CMK (cell line): ENCODE measurements around the gene DGKB.

ENCODE experiments used
- DNase-seq: peaks from one replicate; pipeline ENCODE4 v3.0.0-alpha.2; 2010; ENCODE audit warnings: low read depth

The DGKB gene

DNA sequence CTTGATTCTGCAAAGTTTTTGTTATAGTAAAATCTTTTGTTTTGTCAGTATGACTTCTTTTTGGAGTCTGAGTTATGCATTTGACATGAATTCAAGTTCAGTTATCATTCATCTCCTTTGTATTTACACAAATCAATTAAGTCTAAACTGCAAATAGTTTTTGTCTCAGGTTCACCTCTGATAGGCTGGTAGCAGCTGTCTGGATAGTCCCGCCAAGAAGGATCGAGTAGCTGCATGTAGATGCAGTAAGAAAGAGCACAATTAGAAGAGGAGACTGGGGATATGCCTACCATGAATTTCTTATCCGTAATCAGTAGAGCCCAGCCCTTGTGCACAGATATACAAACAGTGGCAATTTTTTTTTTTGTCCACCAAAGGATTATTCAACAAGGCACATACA lies 520.6 kb downstream of the DGKB start:
- no peak for DNase-seq

DNA sequence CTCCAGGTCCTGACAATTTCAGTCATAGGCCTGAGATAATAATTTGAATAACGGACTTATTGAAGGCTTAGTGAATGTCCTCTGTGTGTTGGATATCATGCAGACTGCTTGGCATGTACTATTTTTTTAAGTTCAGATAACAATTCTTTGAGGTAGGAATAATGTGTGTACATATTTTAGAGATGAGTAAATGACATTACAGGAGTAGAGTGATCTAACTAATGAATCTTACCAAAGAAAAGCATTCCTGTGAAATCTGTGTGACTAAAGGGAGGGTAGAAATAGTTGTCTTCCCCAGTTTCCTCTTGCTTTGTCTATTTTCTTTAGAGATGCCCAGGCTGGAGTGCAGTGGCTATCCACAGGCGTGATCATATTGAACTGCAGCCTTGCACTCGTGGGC lies 521.2 kb downstream of the DGKB start:
- DNase-seq: no peak

DNA sequence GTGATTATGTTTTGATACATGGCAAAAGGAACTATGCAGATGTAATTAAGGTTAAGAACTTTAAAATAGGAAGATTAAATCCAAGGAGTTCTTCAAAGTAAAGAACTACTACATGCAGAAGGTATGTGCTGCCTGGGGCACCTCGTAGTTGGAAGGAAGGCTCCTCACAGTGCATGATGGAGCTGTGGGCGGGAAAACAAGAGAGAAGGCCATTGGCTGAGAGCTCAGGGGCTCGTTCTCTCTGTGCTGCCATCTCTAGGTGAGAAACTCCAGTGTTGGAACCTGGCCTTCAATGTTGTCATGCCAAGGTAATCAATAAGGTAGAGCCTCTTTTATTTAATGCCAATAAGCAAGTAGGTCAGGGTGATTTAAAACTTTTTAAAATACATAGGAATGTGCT lies 521.7 kb downstream of the DGKB start:
- no peak for DNase-seq

DNA sequence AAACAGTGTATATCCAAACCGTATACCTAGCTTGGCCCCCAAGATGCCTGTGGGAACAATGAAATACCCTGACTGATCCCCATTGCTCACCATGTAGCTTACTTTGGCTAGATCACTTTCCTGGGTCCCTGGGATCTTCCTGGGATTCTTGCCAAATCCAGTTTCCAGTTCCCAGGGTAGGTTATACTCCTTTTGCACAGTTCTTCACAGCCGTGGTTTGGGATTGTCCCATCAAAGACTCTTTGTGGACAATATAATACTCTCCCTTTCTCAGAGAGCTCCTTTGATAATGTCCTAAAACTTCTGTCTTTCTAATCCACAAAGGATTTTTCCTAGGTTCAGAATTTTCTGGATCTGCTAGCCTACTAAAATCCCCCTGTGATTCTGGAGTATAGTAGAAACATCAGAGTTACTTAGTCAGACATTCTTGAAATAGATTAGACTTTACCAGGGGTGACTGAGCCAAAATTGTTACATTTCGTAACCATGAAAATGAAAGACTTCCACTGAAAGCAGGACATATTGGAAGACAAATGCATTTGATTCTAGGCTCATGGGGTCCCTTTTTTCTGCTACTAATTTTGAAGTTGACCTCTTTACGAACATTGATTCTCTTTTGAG lies 524.8 kb downstream of the DGKB start:
- no peak for DNase-seq

DNA sequence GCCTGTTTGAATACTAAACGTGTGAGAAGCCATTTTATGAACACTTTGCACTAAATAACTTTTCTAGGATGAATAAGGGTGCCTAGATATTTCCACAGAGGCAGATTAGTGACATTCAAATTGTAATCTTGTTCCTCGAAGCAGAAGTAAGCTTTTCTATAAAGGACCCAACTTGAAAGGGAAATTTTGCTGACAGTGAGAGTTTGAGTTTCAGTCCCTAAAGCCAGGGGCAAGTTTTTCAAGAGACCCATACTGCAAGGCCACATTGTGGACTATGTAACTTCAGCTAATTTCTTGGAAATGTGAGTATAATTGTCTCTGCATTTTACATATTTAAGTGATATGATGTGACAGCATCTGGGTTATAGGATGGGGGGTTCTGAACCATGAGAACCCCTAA lies 525.8 kb downstream of the DGKB start:
- no peak for DNase-seq

DNA sequence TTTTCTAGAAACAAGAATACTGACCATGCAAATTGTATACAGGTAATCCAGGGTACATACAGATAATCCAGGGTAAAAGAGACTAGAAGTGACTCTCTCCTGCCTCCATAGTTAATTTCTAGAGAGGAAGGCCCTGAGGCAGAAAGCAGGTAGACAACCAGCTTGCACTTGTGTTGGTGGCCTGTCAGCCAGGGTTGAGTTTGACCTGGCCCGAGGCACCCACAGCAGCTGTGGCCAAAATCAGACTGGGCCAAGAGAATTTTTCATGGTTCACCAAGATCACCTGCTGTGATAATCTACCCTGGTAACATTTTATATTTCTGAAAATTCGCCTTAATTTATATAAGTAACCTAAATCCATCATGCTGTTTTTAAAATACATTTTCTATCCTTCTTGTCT lies 526.6 kb downstream of the DGKB start:
- no peak for DNase-seq

DNA sequence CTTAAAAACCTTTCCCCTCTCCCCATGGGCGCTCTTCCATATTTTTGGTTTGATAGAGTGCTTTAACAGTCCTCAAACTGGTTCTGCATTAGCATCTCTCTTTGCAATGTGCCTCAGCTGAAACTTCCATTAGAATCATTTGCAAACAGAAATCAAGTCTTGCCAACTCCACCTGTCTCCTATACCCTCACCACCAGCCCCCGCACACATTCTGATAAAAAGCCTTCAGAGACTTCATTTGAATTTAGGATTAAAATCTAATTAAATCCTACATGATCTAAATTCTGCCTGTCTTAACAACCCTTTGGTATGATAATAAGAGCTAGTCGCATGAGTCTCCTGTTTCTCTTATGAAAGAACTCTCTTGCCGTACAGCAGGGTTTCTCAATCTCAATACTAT lies 528.2 kb downstream of the DGKB start:
- no peak for DNase-seq

DNA sequence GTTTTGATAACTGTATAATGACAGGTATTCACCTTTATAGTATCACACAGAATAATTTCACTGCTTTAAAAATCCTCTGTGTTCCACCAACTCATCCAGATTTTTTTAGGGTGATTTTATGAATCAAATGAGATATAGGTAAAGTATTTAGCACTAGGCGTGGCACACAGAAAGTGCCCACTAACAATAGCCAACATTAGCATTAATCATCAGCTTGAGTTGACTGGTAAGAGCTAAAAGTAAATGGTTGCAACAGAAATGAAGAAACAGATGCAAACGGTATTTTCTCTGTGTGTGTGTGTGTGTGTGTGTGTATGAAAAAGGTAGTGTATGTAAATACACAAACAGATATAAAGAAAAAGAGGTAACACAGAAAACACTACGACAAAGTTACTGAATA lies 534.3 kb downstream of the DGKB start:
- no peak for DNase-seq

DNA sequence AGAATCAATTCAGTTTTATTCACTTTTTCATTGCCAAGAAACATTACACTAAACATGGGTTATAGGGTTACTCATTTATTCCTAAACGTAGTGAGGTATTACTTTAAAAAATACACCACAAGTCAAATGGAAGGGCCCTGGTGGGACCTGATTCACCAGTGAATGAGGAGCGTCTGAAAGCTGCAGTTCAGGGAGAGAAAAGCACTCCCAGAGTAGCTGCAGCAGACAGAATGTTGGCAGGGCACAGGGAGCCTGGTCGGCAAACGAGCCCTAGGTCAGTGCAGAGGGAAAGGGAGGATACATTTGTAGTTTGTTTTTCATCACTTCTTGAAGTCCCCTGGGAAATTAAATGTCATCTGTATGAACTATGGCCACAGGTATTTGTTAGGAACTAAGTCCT lies 551.4 kb downstream of the DGKB start:
- no peak for DNase-seq

DNA sequence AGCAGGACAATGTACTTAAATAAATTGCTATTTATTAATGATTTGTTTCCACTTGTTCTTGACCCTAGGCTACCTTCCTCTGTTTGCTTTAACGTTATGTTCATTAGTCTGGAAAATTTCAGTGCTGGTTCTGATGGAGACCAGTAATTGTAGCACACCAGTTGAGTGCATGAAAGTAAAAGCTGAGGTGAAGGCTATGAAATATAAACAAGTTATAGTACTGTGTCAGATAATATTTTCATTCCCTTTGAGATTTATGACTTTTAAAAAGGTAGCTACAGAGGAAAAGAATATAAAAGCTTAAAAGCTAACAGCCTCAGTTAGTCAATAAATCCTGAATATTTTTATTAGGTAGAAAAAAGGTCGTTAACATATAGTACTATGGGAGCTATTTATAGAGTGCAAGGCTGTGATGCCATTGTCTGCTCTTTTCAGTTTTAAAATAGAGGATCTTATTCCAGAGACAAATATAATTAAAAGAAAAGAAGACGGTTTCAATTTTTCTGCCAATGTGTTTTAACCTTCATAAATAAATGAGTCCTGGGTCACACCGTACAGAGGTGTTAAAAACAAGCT lies 561.3 kb downstream of the DGKB start:
- no peak for DNase-seq

DNA sequence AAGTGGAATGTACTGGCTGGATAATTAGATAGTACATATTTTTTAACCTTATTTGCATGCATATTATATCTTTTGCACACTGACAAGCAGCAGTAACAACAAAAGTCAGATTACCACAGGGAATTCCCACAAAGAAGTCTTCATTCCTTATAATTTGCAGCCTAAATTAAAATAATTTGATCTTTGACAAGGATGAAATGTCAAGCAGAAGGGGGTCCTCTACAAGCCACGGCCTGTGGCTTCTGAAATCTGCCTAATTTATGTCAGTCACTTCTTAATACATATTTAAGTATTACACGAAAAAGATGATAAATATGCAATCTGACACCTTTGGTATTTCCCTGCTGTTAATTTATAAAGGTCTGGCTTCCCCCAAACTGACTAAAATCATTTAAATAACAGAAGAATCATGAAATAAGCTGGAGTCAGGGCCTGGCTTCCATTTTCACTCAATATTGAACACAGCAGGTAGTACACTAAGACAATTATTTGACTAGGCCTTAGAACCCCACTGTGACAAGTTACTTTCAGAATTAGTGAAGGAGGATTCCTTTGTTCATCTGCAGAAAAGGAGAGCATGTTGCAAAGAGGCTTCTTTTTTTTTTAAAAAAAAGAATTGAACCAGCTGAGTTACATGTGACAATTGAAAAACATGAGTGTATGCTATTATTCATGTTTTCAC lies 562.0 kb downstream of the DGKB start:
- DNase-seq: no peak

DNA sequence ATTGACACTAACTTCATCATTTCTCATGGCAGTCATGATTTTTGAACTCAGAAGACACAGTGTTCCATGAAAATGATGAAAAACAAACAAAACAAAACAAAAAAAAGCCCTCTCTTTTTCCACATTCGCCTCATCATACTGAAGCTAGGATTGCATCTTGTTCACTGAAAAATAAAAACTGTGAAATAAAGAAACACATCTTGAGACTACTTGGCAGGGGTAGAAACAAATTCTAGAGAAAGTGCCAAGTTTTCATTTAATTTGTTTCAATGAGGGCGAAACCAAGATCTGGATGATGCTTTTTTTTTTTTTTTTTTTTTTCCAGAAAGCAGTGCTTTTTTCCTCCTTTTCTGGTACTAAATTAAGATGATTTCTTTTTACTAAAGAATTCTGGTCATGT lies 562.7 kb downstream of the DGKB start:
- DNase-seq: no peak

DNA sequence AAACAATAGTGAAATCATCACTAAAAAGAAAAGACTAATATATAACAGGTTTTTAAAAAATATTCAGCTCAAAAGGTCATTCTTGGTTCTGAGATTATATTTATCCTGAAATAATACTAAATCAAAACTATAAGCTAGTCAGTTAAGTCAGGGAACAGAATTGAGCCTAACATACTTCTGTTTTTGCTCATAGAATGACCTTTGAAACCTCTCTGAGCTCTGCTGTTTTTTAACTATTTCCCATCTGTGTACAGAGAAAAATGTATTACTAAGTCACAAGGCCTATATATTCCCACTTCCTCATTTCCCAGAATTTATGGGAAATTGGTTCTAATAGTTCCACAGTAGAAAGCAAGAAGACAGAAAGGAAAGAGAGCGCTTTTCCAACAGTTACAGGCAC lies 566.3 kb downstream of the DGKB start:
- no peak for DNase-seq

DNA sequence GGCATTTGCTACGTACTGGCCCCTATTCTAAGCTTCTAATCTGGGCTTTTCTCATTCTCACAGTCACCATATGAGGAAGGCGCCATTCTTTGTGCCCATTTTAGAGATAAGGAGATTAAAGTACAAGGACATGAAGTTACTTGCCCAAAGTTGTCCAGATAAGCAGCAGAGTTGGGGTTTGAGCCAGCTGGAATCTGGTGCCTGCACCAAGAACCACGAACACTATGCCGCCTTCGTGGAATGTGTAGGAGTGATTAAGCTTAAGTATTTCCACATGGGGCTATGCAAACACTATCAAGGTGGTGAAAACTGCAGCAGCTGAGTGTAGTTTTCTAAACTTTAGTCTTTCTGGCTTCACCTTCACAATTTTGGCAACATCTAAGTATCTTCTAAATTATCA lies 570.4 kb downstream of the DGKB start:
- DNase-seq: no peak

DNA sequence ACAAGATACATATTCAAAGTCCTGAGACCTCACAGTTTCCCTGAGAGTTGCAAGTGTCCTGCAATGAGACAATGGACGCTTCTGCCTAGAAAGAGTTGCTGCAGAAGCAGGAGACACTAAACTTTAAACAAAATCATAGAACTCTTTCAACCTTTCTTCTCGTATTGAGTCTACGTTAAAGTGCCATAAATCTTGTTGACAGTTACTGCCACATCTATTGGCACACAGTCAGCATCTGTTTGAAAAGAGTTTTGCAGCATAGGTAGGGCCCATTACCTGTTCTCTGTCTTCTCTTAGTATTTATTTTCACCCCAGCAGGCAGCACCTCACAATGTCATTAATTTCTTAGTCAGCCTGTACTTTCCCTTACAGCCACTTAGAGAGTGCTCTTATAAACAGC lies 577.8 kb downstream of the DGKB start:
- no peak for DNase-seq

DNA sequence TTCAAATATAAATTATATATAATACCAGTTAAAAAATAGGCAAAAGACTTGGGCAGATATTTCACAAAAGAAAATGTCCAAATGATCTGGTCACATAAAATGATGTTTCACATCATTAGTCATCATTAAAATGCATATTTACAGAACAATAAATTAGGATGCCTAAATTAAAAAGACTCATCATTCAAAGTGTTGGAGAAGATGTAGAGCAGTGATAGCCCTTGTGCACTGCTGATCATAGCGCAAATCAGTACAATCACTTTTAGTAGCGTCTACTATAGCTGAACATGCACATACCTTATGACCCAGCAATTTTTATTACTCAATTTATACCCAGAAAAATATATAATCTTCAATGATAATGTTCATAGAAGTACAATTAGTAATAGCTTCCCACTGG lies 579.8 kb downstream of the DGKB start:
- no peak for DNase-seq

DNA sequence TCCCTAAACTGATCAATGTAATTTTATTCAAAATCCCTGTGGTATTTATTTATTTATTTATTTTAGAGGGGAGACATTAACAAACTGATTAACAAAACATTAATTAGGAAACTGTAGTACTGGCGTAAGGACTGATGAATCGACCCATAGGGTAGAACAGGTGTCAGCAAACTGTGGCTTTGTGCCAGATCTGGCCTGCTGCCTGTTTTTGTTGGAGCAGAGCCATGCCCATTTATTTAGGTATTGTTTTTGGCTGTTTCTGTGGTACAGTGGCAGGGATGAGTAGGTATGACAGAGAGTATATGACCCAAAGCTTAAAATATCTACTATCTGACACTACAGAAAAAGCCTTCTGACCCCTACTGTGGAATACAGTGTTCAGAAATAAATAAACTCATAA lies 580.6 kb downstream of the DGKB start:
- no peak for DNase-seq

DNA sequence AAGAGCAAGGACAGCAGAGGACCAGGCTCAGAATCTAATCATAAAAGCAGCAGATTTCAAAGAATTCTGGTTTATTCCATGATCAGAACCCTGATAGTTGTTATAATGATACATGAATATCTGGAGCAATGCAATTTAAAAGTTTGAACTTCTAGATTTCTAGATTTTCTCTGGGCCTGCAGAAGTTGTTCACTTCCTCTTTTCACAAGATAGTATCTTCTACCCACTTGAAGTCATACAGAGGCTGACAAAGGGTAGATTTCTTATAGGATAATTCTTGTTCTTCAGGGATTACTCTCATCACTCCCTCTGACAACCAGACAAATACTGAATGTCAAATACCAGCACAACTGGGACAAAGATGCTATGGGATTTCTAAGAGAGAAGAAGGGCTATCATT lies 593.1 kb downstream of the DGKB start:
- DNase-seq: no peak

DNA sequence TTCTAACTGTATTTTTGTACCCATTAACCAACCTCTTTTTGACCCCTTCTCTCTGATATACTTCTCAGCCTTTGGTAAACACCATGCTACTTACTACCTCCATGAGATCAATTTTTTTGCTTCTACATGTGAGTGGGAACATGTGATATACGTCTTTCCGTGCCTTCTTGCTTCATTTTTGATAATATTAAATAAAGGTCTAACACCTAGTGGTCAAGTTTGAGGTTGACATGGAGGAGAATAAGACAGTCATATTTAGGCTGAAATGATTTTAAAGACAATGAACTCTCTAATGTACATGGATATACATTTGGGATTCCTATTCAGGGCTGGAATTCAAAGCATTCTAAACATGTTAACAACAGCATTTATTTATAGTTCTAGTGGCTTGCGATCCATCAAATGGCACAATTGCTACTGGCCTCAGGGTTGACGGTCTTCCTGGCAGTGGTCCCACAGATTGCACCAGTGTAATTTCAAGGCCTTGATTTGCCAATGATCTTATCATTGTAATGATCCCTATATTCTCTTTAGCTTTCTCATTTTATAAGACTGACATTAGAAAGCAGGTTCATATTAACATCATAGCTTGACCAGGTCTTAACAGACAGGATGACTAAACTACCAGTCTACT lies 597.2 kb downstream of the DGKB start:
- DNase-seq: no peak

DNA sequence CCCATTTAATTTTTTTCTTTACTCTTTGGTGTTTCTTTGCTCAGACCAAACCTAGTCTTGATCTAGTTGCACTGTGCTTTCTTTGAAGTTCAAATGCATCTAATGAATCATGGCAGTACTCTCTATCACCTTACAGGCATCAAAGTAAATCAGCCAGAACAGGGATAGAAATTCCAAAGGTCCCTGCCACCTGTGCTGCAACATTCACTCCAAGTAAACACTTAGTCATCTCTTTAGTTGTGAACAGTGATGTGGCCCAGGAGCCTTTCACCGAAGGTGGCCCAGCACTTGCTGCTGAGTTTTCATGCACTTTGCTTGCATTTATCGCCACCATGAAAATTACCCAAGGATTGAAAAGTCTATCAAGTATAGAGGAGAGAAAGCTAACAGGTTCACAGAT lies 599.0 kb downstream of the DGKB start:
- no peak for DNase-seq

DNA sequence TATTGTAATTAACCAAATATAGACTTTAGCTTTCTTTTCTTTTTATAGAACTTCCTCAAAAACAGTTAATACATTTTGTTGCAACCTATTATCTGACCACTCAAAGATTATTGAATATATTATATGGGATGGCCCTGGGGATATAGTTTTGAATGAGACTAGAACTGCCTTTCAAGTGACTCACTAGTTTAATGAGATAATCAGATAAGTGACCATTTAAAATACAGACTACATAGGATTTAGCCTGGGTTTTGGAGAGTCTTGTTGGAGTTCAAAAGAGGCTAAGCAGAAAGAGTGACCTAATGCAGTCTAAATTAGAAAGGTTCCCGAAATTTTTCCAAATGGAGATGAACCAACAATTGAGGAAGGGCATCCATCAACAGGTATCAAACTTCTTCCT lies 607.9 kb downstream of the DGKB start:
- DNase-seq: no peak

DNA sequence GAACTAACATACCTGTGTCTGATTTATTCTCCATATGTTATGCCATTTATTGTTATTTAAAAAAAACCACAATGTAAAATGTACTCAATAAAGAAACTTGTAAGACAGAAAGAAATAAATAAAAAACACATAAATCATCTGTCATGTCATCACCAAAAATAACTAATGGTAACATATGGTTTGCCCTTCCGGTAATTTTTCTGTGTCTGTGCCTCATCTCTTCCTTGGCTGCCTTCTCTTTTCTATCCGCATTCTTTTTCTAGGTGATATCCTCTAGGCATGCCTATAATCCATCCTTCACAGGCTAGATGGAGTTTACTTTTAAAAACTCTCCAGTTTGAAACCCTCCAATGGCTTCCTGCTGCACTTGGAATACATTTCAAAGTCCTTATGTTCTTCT lies 609.1 kb downstream of the DGKB start:
- no peak for DNase-seq

DNA sequence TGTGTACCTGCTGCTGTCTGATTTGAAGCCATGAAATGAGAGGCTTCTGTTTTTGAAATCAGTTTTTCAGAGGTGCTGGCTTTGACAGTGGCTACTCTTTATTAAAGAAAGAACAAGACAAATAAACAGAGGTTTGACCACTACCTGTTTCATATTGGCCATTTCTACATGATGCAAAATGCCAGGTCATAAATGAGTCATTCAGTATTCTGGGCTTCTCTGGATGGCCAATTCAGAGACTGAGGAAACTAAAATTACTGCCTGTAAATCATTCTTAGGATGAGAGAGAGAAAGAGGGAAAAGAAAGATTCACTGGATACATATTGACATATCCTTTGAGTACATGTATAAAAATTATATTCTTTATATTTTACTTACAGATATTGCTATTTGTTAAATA lies 609.8 kb downstream of the DGKB start:
- no peak for DNase-seq

DNA sequence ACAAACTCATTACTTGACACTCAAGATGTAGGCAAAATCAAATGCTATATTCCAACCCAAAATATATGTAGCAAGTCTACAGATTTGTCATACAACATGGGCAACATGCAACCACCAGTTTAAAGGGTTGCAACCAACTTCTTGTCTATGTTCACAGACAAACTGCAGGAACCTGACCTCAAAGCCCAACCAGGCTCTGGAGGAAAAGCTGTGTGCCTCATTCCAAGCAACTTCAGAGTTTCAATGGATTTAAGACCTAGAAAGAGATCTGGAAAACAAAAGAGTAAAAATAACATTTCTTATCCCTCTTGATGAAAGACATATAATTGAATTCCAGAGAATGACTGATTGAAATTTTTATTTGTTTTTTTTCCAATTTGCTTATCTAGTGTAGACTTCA lies 612.6 kb downstream of the DGKB start:
- no peak for DNase-seq
